Stimulated activated CD8-positive, alpha-beta memory T cell treated with anti-CD3 and anti-CD28 coated beads, Interleukin-2, amount 100 ng/mL, for 1 hour (primary cell): ENCODE data around the gene IGF2.

Experiments used
- DNase-seq, 2 donors: peaks; one replicate each; pipeline ENCODE4 v3.0.0-alpha.2; 2020; ENCODE audit warnings: low read depth in 2 of 2

Gene IGF2

DNA sequence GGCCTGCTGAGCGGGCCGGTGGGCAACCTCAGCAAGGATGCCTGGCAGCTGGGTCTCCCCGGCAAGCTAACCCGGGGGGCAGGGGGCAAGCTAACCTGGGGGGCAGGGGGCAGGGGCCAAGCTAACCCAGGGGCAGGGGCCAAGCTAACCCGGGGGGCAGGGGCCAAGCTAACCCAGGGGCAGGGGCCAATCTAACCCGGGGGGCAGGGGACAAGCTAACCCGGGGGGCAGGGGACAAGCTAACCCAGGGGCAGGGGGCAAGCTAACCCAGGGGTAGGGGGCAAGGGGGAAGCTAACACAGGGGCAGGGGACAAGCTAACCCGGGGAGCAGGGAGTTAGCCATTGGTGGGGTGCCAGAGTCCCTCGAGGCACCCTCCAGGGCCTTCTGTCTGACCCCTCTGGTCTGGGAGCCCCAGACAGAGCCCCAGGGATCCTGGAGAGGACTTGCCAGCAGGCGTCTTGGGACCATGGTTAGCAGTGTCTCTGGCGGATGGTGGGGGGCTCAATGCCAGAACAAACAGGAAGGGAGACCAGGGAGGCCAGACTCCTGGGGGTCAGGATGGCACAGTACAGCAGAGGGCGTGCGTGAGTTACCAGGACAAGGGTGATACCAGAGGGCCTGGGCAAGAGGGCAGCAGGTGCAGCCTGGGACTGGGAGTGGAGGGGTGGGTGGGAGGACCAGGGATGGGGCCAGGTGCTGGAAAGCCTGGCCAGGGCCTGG lies 16.1 kb downstream of the IGF2 start:
- no peak for DNase-seq

GRCh38 chr11:2122222-2122906 lies 16.8 kb downstream of the IGF2 start:
- DNase-seq: no peak

GRCh38 chr11:2121227-2122130 lies 17.7 kb downstream of the IGF2 start:
- DNase-seq: no peak

- DNase-seq: no peak
Measured at GRCh38 chr11:2120359-2121100, 18.7 kb downstream of the IGF2 start.

DNA sequence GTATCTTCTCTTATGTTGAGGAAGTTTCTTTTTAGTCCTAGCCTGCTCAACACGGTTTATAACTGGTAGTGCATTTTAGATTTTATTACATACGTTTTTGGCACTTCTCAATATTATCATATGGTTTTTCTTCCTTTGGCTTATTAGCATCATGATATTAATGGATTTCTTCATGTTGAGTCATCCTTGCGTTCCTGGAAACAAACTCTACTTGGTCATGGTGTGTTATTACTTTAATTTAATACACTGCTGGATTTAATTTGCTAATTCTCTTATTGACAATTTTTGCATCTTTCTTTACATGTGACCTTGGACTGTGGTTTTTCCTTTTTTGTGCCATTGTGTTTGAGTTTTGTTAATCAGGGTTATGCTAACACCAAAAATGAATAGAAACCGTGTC lies 20.5 kb downstream of the IGF2 start:
- DNase-seq: no peak

DNA sequence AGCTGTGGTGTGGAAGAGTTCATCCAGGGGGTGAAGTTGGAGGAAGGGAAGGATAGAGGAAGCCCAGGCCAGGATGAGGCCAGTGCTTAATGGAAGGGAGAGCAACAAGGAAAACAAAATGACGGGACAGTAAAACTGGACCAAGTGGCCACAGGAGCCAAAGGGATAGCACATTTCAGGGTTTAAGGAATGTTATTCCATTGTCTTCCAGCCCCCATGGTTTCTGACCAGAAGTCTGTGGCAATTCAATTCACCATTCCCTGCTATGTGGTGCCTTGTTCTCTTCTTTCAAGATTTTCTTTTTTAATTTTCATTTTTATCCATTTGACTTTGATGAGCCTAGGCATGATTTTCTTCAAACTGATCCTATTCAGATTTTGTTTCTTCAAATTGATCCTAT lies 22.5 kb downstream of the IGF2 start:
- DNase-seq: no peak

DNA sequence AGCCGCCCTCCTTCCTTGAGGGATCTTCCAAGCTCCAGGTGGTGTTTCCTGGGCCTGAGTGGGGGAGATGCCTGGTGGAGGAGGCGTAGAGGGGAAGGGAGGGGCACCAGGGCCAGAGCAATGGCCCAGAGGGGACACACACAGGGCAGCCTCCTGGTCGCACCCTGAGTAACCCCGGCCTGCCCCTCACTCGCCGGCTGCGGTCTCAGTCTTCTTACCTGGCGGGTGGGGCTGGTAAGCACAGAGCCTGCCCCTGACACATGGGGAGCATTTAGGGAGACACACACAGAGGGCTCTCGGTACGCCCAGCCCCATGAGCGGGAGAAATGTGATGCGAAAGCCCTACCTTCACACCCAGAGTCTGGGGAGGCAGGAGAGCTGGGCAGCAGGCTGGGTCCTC lies 23.9 kb downstream of the IGF2 start:
- no peak for DNase-seq

- DNase-seq: no peak
Measured at GRCh38 chr11:2114430-2115241, 24.6 kb downstream of the IGF2 start.

- DNase-seq: no peak
Measured at GRCh38 chr11:2113776-2114175, 25.4 kb downstream of the IGF2 start.

GRCh38 chr11:2110521-2110920 lies 28.7 kb downstream of the IGF2 start:
- no peak for DNase-seq

DNA sequence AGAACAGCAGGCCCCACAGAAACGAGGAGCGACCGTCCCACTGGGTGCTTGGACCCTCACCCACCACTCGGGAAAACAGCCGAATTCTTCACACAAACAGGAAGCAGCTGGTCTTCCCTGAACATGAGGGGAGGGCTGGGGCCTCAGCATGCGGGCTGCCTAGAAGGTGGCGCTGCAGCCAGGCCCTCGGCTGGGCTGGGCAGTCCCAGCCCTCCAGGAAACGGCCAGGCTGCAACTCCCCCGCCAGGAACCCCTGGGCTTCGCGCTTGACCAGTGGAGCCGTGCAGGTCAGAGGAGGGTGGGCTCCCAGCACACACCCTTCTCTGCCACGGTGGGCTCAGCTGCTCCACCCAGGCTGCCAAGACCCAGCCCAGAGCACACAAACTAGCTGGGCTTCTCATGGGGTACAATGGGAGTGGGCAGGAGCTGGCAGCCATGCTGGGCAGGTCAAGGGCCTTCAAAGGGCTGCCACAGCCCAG lies 29.6 kb downstream of the IGF2 start:
- DNase-seq: no peak

DNA sequence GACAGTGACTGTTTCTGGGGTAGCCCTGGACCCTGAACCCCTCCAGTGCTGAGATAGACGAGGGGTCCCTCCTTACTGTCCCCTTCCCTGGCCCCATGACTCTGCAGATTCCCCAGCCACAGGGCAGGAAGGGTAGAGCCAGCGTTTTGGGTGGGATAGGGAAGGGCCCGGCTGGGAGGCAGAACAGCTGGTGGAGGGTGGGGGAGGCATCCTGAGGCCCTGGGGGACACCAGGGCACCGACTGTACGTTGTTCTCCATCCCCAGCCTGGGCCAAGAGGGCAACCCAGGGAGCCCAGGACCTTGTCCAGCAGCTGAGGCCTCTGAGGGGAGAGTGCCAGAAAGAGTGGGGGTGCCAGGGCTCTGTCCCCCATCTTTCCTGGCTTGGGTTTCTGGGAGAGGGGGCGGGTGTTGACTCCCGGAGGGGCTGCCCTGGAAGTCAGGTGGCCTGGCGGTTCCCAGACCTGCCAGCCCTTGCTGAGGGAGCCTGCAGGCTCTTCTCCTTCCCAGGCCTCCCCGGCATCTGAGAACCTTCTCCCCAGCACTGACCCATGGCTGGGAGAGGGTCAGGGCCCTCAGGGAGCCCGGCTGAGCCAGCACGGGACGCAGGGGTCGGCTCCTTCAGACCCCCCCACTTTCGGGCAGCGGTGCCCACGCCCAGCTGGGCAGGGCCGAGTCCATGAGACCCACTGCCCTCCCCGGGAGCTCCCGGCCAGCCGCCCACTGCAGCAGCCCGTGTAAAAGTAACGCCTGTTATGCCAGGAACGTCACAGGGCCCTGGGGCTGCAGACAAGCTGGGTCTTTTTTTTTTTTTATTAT lies 30.3 kb downstream of the IGF2 start:
- DNase-seq: no peak

GRCh38 chr11:2107941-2108630 lies 31.1 kb downstream of the IGF2 start:
- no peak for DNase-seq

DNA sequence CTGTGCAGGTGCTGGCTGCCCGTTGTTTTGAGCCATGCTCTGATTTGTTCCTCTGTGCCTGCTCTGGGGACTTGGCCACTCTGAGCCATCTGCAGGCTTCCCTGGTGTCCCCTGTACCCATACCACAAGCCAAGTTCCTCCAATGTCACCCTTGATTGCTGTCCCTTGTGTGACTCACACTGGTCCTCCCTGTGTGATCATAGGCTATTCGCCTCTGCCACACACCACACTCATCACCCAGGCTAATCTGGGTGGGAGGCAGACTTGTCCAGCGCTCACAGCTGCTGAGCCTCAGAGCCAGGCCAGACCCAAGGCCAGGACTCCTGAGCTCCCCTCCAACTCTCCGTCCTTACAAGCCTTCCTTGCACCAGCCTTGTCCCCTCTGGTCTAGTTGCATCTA lies 31.7 kb downstream of the IGF2 start:
- DNase-seq: no peak

GRCh38 chr11:2106583-2107209 lies 32.5 kb downstream of the IGF2 start:
- DNase-seq: no peak

DNA sequence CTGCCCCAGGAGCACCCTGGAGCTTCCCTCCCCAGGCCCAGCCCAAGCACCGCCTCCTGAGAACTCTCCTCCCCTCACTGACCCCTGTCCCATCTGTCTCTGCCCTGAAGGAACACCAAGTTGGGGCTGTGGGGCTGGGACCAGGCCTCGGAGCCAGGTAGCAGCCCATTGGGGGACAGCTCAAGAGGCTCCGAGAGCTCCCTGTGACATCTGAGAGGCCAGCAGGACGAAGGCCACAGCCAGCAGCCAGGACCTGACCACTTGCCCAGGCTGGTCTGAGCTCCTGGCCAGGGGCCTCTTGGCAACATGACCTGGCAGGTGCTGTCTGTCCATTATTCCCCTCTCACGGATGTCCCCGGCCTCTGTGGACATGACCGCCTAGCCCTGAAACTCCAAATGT lies 33.7 kb downstream of the IGF2 start:
- no peak for DNase-seq

DNA sequence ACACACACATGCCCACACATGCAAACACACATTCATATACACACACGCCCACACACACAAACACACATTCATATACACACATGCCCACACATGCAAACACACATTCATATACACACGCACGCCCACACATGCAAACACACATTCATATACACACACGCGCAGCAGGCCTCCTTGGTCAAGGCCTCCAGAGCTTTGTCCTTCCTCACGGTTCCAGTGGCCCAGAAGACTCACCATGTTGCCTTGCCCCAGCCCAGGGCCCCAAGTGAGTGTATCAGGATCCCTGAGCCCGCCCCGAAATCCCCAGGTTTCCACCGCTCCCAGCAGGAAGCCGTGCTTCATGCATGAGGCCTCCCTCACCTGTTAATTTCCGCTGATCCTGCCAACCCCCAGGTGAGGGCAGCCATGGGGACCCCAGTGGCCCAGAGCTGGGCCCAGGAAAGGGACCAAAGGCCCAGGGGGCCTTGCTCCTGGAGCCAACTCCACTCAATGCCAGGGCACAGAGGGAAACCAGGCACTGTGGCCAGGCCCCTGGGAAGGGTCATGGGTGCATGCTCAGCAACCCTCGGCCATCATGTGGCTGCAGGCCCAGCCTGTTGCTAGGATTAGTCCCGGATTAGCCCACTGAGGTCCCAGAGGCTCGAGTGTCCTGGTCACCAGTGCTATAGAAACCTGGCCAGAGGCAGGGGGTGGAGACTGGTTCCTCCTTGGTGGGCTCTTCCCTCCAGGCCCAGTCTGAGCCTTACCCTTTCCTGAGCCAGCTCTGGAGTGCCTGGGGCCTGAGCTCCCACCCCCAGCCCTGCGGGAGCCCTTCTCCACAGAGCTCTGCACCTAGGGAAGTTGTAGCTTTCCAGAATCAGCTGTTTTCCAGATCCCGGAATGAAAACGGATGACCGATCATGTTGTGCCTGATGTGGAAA lies 34.4 kb downstream of the IGF2 start:
- DNase-seq: no peak
